ENCODE data around the gene CD9.

Gene CD9

GRCh38 chr12:6272300-6273204, 72.4 kb downstream of the CD9 start:
- DNase-seq (ENCODE audit: low read depth), result no peak
- TF ChIP-seq CTCF (IDR thresholded peaks at IDR 0.05; ENCODE audit: low read depth, low read length) (no peak), MYC (IDR thresholded peaks at IDR 0.05; ENCODE audit: low read depth, low read length) (no peak), POLR2A (IDR thresholded peaks at IDR 0.05; ENCODE audit: extremely low read depth, insufficient read length) (no peak), MAX (IDR thresholded peaks at IDR 0.05; ENCODE audit: low read depth, low read length) (no peak)
- no peak overlapping the region for H3K4me3 ChIP-seq (ENCODE audit: low read depth, low read length)

- no peak for DNase-seq (ENCODE audit: low read depth)
- no peak overlapping the region for H3K4me3 ChIP-seq (ENCODE audit: low read depth, low read length)
- TF ChIP-seq MYC (IDR thresholded peaks at IDR 0.05; ENCODE audit: low read depth, low read length) (no peak), POLR2A (IDR thresholded peaks at IDR 0.05; ENCODE audit: extremely low read depth, insufficient read length) (no peak)
Observed at GRCh38 chr12:6273205-6273540, 73.0 kb downstream of the CD9 start.

GRCh38 chr12:6273541-6274230, 73.5 kb downstream of the CD9 start:
- DNase-seq (ENCODE audit: low read depth), result no peak
- no peak overlapping the region for H3K4me3 ChIP-seq (ENCODE audit: low read depth, low read length)
- TF ChIP-seq MYC (IDR thresholded peaks at IDR 0.05; ENCODE audit: low read depth, low read length) (no peak), POLR2A (IDR thresholded peaks at IDR 0.05; ENCODE audit: extremely low read depth, insufficient read length) (no peak), MAX (IDR thresholded peaks at IDR 0.05; ENCODE audit: low read depth, low read length) (no peak), CTCF (IDR thresholded peaks at IDR 0.05; ENCODE audit: low read depth, low read length) (no peak)

GRCh38 chr12:6274231-6275221, 74.3 kb downstream of the CD9 start:
- DNase-seq (ENCODE audit: low read depth), result no peak
- H3K4me3 ChIP-seq (ENCODE audit: low read depth, low read length), result no peak overlapping the region
- TF ChIP-seq MAX (IDR thresholded peaks at IDR 0.05; ENCODE audit: low read depth, low read length) (no peak), MYC (IDR thresholded peaks at IDR 0.05; ENCODE audit: low read depth, low read length) (no peak), POLR2A (IDR thresholded peaks at IDR 0.05; ENCODE audit: extremely low read depth, insufficient read length) (no peak), CTCF (IDR thresholded peaks at IDR 0.05; ENCODE audit: low read depth, low read length) (no peak)

GRCh38 chr12:6275928-6276887, 76.0 kb downstream of the CD9 start:
- DNase-seq (ENCODE audit: low read depth), result no peak
- TF ChIP-seq MAX (IDR thresholded peaks at IDR 0.05; ENCODE audit: low read depth, low read length), result no peak
- TF ChIP-seq MYC (IDR thresholded peaks at IDR 0.05; ENCODE audit: low read depth, low read length), result no peak
- no peak for TF ChIP-seq CTCF (IDR thresholded peaks at IDR 0.05; ENCODE audit: low read depth, low read length)
- no peak for TF ChIP-seq POLR2A (IDR thresholded peaks at IDR 0.05; ENCODE audit: extremely low read depth, insufficient read length)
- no peak overlapping the region for H3K4me3 ChIP-seq (ENCODE audit: low read depth, low read length)
